Ovary (tissue), 9 donors: Measurements from ENCODE around the gene POLA2. TPM values are rescaled to one million over a fixed set of nuclear protein-coding genes. Genes with fewer than 3 reads are reported as not detected.
A peak's percentile ranks its signal among the peaks of the same experiment; 100 is the strongest.

Experiments used
- DNase-seq, 5 donors: peaks; one replicate each; pipeline ENCODE4 v3.0.0-alpha.2; 2019 to 2020
- H3K27ac ChIP-seq, 2 donors: fragments of 200-600 bp; one replicate each; pipeline versions ENCODE4 v1.5.1 to v1.8.0; 2019 to 2022
- H3K27me3 ChIP-seq: fragments of 200-600 bp; one replicate; pipeline ENCODE4 v1.8.0; 2022
- H3K36me3 ChIP-seq: fragments of 200-600 bp; sonication (generic); one replicate; pipeline ENCODE4 v1.5.1; 2019
- H3K4me1 ChIP-seq: one replicate; pipeline ENCODE4 v1.8.1; 2013; ENCODE audit warnings: mild to moderate bottlenecking, moderate library complexity; ENCODE audit not compliant: insufficient read depth
- H3K4me3 ChIP-seq: fragments of 200-600 bp; sonication (generic); one replicate; pipeline ENCODE4 v1.5.1; 2017
- H3K9me3 ChIP-seq, 2 donors: fragments of 200-600 bp in 1 of 2; sonication (generic) in 1 of 2; one replicate each; pipeline versions ENCODE4 v1.5.1 to v1.8.1; 2013 to 2019; ENCODE audit warnings: mild to moderate bottlenecking in 1 of 2, moderate library complexity in 1 of 2
- CTCF ChIP-seq, 3 donors: fragments of 450-650 bp in 2 of 3; fragments of 200-600 bp in 1 of 3; IDR thresholded peaks; one replicate each; pipeline versions ENCODE4 v1.5.1 to v1.8.0; 2016 to 2022; ENCODE audit warnings: antibody characterized with exemption in 3 of 3, mild to moderate bottlenecking in 1 of 3
- EP300 ChIP-seq: sonication (generic); formaldehyde crosslinking; IDR thresholded peaks from one replicate; pipeline ENCODE4 v1.6.1; 2017; ENCODE audit warnings: antibody characterized with exemption
- POLR2A ChIP-seq: fragments of 450-650 bp; IDR thresholded peaks from one replicate; pipeline ENCODE4 v1.6.1; 2017; ENCODE audit warnings: antibody characterized with exemption, mild to moderate bottlenecking, moderate library complexity
- WGBS, 3 donors: extraction: QIAGEN DNeasy Blood & Tissue Kit in 1 of 3; methylation state at CpG; one replicate each; pipeline versions ENCODE4 v1.1.5 to v1.1.7; 2013 to 2017; 5-methylcytosine and 5-hydroxymethylcytosine counted together
- intact Hi-C, 4 donors: fragments of 100-400 bp; cut with DNase I; formaldehyde crosslinking; loops; one replicate each; pipeline versions ENCODE4 v1.11.0 to v1.15.1; 2022 to 2023
- polyA plus RNA-seq, 2 donors: library from polyadenylated mRNA; stranded (reverse); fragments of 200-250 nt in 1 of 2; fragments of 350-450 nt in 1 of 2; fragmentation: Illumina TruSeq in 1 of 2; extraction: RNeasy Lipid Tissue Mini Kit (QIAGEN cat#74804) in 1 of 2; gene quantifications; one replicate each; pipeline ENCODE4 v1.2.3, GENCODE V29; 2013 to 2014
- total RNA-seq, 7 donors: library from RNA; depleted of rRNA in 2 of 7; stranded (reverse); fragments of >200 nt in 2 of 7; fragmentation: NEBNext Ultra II Directional in 3 of 7; extraction: Animal tissue kit (Norgen Biotek cat#: 25700) in 3 of 7; gene quantifications; one replicate each; pipeline versions ENCODE4 v1.1.0 to v1.2.4, GENCODE V29; 2016 to 2023
- donor health status: DM: no; HTN: no; CAD: no; lungs with moderate emphysema.
- donor health status: DM: no; HTN: no; CAD: no.
- donor health status: Bipolar disorder and iron deficiency.
- donor health status: DM: yes; HTN: yes; CAD: no.
- donor health status: DM: no; HTN: no; CAD: no.
- donor health status: DM: yes; HTN: yes; CAD: no.

Gene POLA2
- total and polyA plus RNA-seq, 9 donors: 4.5 to 13.3 (median 8.6) TPM

DNA sequence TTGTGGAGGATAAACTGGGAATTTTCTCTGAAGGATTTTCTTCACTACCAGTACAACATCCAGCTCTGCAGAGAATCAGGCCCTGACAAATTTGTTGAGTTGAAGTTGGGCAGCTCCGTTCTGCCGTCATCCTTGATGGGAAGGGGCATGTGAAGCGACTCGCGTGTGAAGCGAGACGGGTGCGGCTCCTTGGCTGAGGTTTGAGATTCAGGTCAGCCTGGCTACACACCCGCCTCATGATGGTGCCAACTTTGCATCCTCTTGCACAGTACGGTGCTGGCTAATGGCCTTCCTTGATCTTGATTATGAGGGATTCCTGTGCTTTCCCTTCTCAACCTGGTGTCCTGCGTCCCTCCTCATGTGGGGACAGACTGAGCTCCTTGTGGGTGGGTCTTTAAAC lies 33.2 kb downstream of the POLA2 start:
- H3K4me1 ChIP-seq: peaks cover 55% of the 10 kb centered on the region
- 77 to 85% (median 78%) methylated on average over 11 of the region's 11 CpGs for WGBS, 3 donors
- intact Hi-C loops: loop anchor here in 1 of 4 donors (2.0 kb wide), 1 partner anchor 20 kb away; the partner anchor contains the start of gene CDC42EP2
- H3K27me3 ChIP-seq: no peaks in the 10 kb centered on the region
- TF ChIP-seq POLR2A (no peak), EP300 (no peak)
- peak overlapping the region in 1 of 2 donors; percentile 94 for H3K27ac ChIP-seq
- H3K4me3 ChIP-seq: no peak overlapping the region
- H3K9me3 ChIP-seq: no peaks in the 10 kb centered on the region
- no peaks in the 10 kb centered on the region for H3K36me3 ChIP-seq
- DNase-seq: no peak

- TF ChIP-seq EP300 (no peak), POLR2A (no peak), CTCF (IDR thresholded peaks at IDR 0.05) (no peak)
- Histone ChIP-seq H3K36me3 (no peaks in the 10 kb centered on the region), H3K4me3 (no peak overlapping the region), H3K27me3 (no peaks in the 10 kb centered on the region), H3K4me1 (peaks cover 51% of the 10 kb centered on the region), H3K27ac (peak overlapping the region; percentile 20 to 94), H3K9me3 (no peaks in the 10 kb centered on the region)
- intact Hi-C loops: loop anchor here in 1 of 4 donors (2.0 kb wide), 1 partner anchor 19 kb away; the partner anchor contains the start of gene CDC42EP2
- DNase-seq: no peak
- WGBS, 3 donors: 76 to 82% (median 80%) methylated on average over 11 of the region's 11 CpGs
These were observed 34.0 kb downstream of the POLA2 start for GRCh38 chr11:65295571-65296341.

DNA sequence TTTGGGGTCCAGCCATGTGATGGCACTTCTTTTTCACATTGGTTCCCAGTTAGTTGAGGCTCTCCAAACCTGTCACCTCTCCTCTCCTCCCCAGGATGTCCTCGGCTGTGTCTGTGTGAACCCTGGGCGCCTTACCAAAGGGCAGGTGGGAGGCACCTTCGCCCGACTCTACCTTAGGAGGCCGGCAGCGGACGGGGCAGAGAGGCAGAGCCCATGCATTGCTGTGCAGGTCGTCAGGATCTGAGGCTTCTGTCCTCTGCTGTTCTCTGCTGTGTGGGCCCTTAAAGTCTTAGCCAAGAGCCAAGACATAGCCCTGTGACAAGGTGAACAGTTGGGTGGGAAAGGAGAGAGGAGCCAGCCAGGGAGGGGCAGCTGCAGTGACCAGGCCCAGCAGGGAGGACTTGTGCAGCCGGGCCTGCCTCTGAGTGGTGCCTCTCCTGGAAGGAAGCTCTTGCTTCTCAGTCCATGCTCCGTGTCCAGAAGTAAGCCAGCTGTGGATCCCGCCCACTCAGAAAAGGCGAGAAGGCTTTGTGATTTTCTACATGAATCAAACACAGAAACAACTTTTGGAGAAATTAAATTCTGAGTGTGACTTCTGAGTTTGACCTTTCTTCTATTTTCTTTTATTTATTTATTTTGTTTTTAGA lies 35.4 kb downstream of the POLA2 start:
- Histone ChIP-seq H3K4me1 (peaks cover 55% of the 10 kb centered on the region), H3K4me3 (no peak overlapping the region), H3K9me3 (no peaks in the 10 kb centered on the region), H3K36me3 (no peaks in the 10 kb centered on the region), H3K27ac (peak overlapping the region; percentile 55 to 94), H3K27me3 (no peaks in the 10 kb centered on the region)
- intact Hi-C loops: no loop called here
- DNase-seq: peak in 2 of 5 donors; percentile 45 to 54
- TF ChIP-seq EP300 (no peak), CTCF (IDR thresholded peaks at IDR 0.05) (no peak), POLR2A (no peak)
- WGBS, 3 donors: 48 to 60% (median 55%) methylated on average over 12 of the region's 12 CpGs

GRCh38 chr11:65298131-65298535 lies 36.4 kb downstream of the POLA2 start:
- peaks cover 51% of the 10 kb centered on the region for H3K4me1 ChIP-seq
- no peaks in the 10 kb centered on the region for H3K9me3 ChIP-seq
- no peak overlapping the region for H3K4me3 ChIP-seq
- intact Hi-C loops: no loop called here
- 1 to 9% (median 8%) methylated on average over 8 of the region's 8 CpGs for WGBS, 3 donors
- H3K36me3 ChIP-seq: no peaks in the 10 kb centered on the region
- peak; percentile 83 to 93 (median 89) for DNase-seq
- peak overlapping the region; percentile 55 to 94 for H3K27ac ChIP-seq
- H3K27me3 ChIP-seq: no peaks in the 10 kb centered on the region
- TF ChIP-seq CTCF (IDR thresholded peaks at IDR 0.05): no peak
- no peak for TF ChIP-seq POLR2A
- TF ChIP-seq EP300: no peak
